SH-SY5Y (cell line): ENCODE data around the gene DDX27.

ENCODE experiments used
- GATA2 ChIP-seq: IDR thresholded peaks from 2 replicates; pipeline ENCODE4 v1.6.1; 2011; ENCODE audit warnings: mild to moderate bottlenecking, low read depth, low read length
- GATA3 ChIP-seq: IDR thresholded peaks from 2 replicates; pipeline ENCODE4 v1.6.1; 2011; ENCODE audit warnings: low read depth, mild to moderate bottlenecking, low read length, moderate library complexity

DDX27 gene

GRCh38 chr20:49230021-49230420 is 10.8 kb downstream of the DDX27 start:
- TF ChIP-seq GATA3 = no peak
- TF ChIP-seq GATA2 = no peak

DNA sequence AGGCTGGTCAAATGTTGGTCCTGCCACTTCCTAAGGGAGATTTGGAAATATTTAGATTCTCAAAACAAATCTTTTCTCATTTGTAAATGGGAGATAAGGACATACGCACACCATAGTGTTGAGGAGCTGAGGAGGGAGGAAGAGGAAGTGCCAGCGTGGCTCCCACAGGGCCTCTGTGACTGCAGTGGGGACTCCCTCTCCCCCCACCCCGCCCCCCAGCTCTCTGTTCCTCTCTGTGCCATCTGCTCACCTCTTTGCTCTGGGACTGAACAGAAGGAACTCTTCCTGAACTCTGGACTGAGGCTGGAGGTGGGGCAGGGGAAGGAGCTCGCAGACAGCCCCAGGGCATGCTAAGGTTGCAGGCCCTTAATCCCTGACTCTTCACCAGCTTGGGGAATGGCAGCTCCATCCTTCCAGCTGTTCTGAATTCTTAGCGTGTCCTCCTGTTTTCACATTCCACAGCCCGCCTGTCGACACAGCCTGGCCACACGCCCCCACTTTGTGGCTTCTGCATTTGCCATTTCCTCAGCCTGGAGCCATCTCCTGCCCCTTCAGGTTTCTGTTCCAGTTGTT is 11.4 kb downstream of the DDX27 start:
- TF ChIP-seq GATA2 = no peak
- TF ChIP-seq GATA3 = no peak

- TF ChIP-seq GATA2 (no peak), GATA3 (no peak)
Observed at GRCh38 chr20:49231471-49231870, 12.3 kb downstream of the DDX27 start.

DNA sequence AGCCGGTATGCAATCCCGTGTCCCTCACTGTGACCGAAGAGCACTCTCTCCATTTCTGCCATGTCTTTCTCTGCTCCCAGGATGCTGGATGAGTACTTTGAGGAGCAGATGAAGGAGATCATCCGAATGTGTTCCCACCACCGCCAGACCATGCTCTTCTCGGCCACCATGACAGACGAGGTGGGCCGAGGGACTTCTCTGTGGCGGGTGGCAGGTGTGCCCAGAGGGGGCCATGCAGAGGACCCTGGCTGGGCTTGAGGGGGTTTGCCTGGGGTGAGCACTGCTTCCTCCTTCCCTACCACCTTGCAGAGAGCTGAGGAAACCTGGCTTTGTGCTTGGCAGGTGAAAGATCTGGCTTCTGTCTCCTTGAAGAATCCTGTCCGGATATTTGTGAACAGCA is 14.0 kb downstream of the DDX27 start:
- no peak for TF ChIP-seq GATA2
- no peak for TF ChIP-seq GATA3

GRCh38 chr20:49234831-49235230 is 15.6 kb downstream of the DDX27 start:
- no peak for TF ChIP-seq GATA2
- no peak for TF ChIP-seq GATA3

GRCh38 chr20:49236301-49236700 is 17.1 kb downstream of the DDX27 start:
- TF ChIP-seq GATA2 = no peak
- no peak for TF ChIP-seq GATA3

DNA sequence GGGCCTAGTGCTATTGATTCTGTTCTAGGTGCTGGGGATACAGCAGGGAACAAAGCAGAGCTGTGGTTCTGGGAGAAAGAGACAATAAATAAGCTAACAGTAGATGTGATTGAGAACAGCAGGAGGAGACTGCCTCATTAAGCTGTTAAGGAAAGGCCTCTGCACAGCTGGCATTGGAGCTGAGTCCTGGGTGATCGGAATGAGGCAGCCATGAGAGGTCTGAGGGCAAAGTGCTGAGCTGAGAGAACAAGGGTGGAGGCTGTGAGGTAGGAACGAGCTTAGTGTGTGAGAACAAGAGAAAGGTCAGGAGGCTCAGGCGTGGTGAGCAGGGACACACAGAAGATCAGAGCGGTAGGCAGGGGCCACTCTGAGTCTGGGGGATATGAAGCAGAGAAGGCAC is 18.3 kb downstream of the DDX27 start:
- TF ChIP-seq GATA3 (no peak), GATA2 (no peak)

GRCh38 chr20:49245921-49246740 is 26.9 kb downstream of the DDX27 start:
- TF ChIP-seq GATA2 (peak; percentile 80; the same call in 1 of the 2 replicates), GATA3 (peak; percentile 35; the same call in 1 of the 2 replicates)

- no peak for TF ChIP-seq GATA2
- TF ChIP-seq GATA3 = no peak
Observed at GRCh38 chr20:49247169-49247723, 28.0 kb downstream of the DDX27 start.

DNA sequence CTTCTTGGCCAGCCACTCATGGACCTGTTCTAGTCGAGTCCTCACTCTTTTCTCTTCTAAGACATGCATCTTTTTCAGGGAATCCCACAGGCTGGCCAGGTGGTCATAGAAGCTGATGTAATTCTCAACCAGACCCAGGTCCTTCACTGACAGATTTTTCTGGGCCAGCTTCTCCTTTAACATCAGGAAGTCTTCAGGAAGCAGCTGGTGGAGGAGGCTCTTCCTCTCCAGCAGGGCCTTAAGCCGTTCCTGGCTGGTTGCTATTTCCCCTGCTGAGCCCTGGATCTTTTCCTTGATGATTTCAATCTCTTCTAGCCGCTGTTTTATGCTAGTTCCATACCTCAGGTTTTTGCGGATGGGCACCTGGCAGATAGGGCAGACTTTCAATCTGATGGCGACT is 28.6 kb downstream of the DDX27 start:
- TF ChIP-seq GATA3 (no peak), GATA2 (no peak)

- TF ChIP-seq GATA3 (no peak), GATA2 (no peak)
Observed at GRCh38 chr20:49248301-49248700, 29.1 kb downstream of the DDX27 start.

DNA sequence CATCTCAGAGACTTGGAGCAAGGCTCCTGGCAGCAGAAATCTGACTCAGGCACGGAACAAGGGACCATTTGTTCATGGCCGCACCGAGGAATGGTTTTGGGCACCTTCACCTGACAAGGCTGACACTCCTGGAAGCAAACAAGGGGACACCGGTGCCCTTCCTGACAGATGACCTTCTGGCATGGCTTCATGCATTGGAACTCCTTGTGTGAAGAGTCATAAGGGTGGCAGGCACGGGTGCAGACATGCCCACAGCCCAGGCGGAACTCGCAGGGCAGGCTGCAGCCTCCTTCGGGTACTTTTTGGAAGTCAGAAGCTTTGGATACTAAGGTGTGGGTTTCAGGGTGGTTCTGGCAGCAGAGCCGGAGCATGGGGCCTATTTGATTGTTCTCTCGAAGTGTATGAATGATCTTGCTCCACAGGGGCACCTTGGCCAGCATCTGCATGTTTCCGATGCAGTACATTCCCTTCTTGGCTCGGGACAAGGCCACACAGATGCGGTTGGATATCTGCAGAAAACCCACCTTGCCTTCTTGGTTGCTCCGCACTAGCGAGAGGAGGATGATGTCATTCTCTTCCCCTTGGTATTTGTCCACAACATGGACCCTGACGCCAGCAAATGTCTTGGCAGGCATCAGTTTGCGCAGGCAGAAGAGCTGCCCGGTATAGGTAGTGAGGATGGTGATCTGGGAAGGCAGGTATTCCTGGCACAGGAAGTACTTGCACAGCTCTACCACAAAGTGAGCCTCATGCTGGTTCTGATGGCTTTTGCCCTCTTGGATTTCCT is 29.9 kb downstream of the DDX27 start:
- no peak for TF ChIP-seq GATA3
- no peak for TF ChIP-seq GATA2

- TF ChIP-seq GATA2 = no peak
- no peak for TF ChIP-seq GATA3
Observed at GRCh38 chr20:49252556-49253350, 33.5 kb downstream of the DDX27 start.

DNA sequence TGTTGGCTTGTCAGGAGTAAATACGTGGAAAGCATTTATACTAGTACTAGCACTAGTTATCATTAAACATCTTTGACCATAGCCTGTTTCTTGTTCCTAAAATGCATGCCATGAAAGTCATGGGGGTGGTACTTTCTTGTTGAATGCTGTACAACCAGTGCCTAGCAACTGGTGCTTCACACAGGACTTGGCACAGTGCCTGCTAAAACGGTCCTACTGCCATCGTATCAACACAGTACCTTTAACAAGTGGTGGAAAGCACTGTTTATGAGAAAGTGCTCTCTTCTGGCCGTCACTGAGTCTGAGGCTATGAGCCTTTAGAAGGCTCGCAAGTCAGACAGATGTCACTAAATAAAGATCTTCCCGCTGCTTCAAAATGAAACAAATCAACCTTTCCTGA is 37.0 kb downstream of the DDX27 start:
- TF ChIP-seq GATA2 (no peak), GATA3 (no peak)
